H9 (cell line): ENCODE data around the gene SGF29. TPM values are rescaled to one million over a fixed set of nuclear protein-coding genes. Genes with fewer than 3 reads are reported as not detected.

ENCODE experiments used
- DNase-seq: peaks from one replicate; pipeline ENCODE4 v3.0.0-alpha.2; 2017
- H2AFZ ChIP-seq: one replicate; pipeline ENCODE4 v1.6.1; 2013; ENCODE audit warnings: mild to moderate bottlenecking, low read length, control low read depth, moderate library complexity
- H2AK5ac ChIP-seq: 2 replicates; pipeline ENCODE4 v1.6.1; 2013; ENCODE audit warnings: low read length, control low read depth, mixed read lengths; ENCODE audit not compliant: insufficient read length
- H2BK120ac ChIP-seq: one replicate; pipeline ENCODE4 v1.6.1; 2013; ENCODE audit warnings: low read depth, mild to moderate bottlenecking, low read length, control low read depth, inconsistent platforms; ENCODE audit not compliant: poor library complexity, severe bottlenecking
- H2BK12ac ChIP-seq: 2 replicates; pipeline ENCODE4 v1.6.1; 2013; ENCODE audit warnings: low read length, control low read depth, mixed read lengths, low read depth; ENCODE audit not compliant: insufficient read length
- H2BK15ac ChIP-seq: 2 replicates; pipeline ENCODE4 v1.6.1; 2013; ENCODE audit warnings: low read depth, low read length, control low read depth
- H2BK20ac ChIP-seq: one replicate; pipeline ENCODE4 v1.6.1; 2013; ENCODE audit warnings: low read depth, mild to moderate bottlenecking, low read length, control low read depth, inconsistent platforms; ENCODE audit not compliant: poor library complexity, severe bottlenecking
- H2BK5ac ChIP-seq: 2 replicates; pipeline ENCODE4 v1.6.1; 2013; ENCODE audit warnings: low read length, control low read depth, mixed read lengths; ENCODE audit not compliant: insufficient read length
- H3K14ac ChIP-seq: 2 replicates; pipeline ENCODE4 v1.6.1; 2013; ENCODE audit warnings: low read length, control low read depth; ENCODE audit not compliant: insufficient read depth
- H3K18ac ChIP-seq: 2 replicates; pipeline ENCODE4 v1.6.1; 2013; ENCODE audit warnings: low read depth, mild to moderate bottlenecking, mixed read lengths, low read length, control low read depth; ENCODE audit not compliant: insufficient read length
- H3K23ac ChIP-seq: 2 replicates; pipeline ENCODE4 v1.6.1; 2013; ENCODE audit warnings: low read length, control low read depth, mixed read lengths, low read depth; ENCODE audit not compliant: insufficient read length
- H3K23me2 ChIP-seq: 2 replicates; pipeline ENCODE4 v1.6.1; 2013; ENCODE audit warnings: low read depth, mild to moderate bottlenecking, mixed read lengths, low read length, control low read depth; ENCODE audit not compliant: insufficient read length, poor library complexity, severe bottlenecking
- H3K27ac ChIP-seq: 2 replicates; pipeline ENCODE4 v1.5.1; 2013; ENCODE audit warnings: low read length, control low read depth, mixed read lengths, low read depth; ENCODE audit not compliant: insufficient read length
- H3K27me3 ChIP-seq: 2 replicates; pipeline ENCODE4 v1.6.1; 2013; ENCODE audit warnings: low read length, control low read depth, inconsistent platforms; ENCODE audit not compliant: insufficient read depth
- H3K4ac ChIP-seq: 2 replicates; pipeline ENCODE4 v1.6.1; 2013; ENCODE audit warnings: low read depth, mild to moderate bottlenecking, control low read depth, inconsistent platforms, low read length, moderate library complexity
- H3K4me1 ChIP-seq: 2 replicates; pipeline ENCODE4 v1.6.1; 2013; ENCODE audit warnings: low read length, control low read depth, inconsistent platforms; ENCODE audit not compliant: insufficient read depth
- H3K4me2 ChIP-seq: 2 replicates; pipeline ENCODE4 v1.6.1; 2013; ENCODE audit warnings: low read length, control low read depth, mixed read lengths; ENCODE audit not compliant: insufficient read length, insufficient read depth
- H3K56ac ChIP-seq: 2 replicates; pipeline ENCODE4 v1.6.1; 2013; ENCODE audit warnings: low read depth, mild to moderate bottlenecking, mixed read lengths, low read length, control low read depth; ENCODE audit not compliant: insufficient read length
- H3K79me1 ChIP-seq: 2 replicates; pipeline ENCODE4 v1.6.1; 2013; ENCODE audit warnings: low read depth, mild to moderate bottlenecking, moderate library complexity, low read length, control low read depth, inconsistent platforms; ENCODE audit not compliant: insufficient read depth, poor library complexity, severe bottlenecking
- H3K79me2 ChIP-seq: 2 replicates; pipeline ENCODE4 v1.6.1; 2013; ENCODE audit warnings: low read length, control low read depth, inconsistent platforms; ENCODE audit not compliant: insufficient read depth
- H3K9ac ChIP-seq: 2 replicates; pipeline ENCODE4 v1.6.1; 2013; ENCODE audit warnings: low read length, control low read depth, mixed read lengths; ENCODE audit not compliant: insufficient read length; ENCODE audit errors: extremely low read depth
- H3K9me3 ChIP-seq: one replicate; pipeline ENCODE4 v1.6.1; 2013; ENCODE audit warnings: low read depth, low read length, inconsistent platforms; ENCODE audit not compliant: control insufficient read depth
- H3T11ph ChIP-seq: one replicate; pipeline ENCODE4 v1.6.1; 2013; ENCODE audit warnings: mild to moderate bottlenecking, low read length, control low read depth, inconsistent platforms
- H4K20me1 ChIP-seq: one replicate; pipeline ENCODE4 v1.6.1; 2013; ENCODE audit not compliant: control insufficient read depth, insufficient read length, insufficient read depth
- H4K5ac ChIP-seq: 2 replicates; pipeline ENCODE4 v1.6.1; 2013; ENCODE audit warnings: low read depth, mild to moderate bottlenecking, mixed read lengths, low read length, control low read depth; ENCODE audit not compliant: insufficient read length
- H4K8ac ChIP-seq: replicated peaks from 2 replicates; pipeline ENCODE4 v1.6.1; 2013; ENCODE audit warnings: low read length, control low read depth, mixed read lengths, low read depth; ENCODE audit not compliant: insufficient read length
- H4K91ac ChIP-seq: 2 replicates; pipeline ENCODE4 v1.6.1; 2013; ENCODE audit warnings: low read depth, mild to moderate bottlenecking, moderate library complexity, mixed read lengths, low read length, control low read depth; ENCODE audit not compliant: insufficient read length
- H3K27ac Mint-ChIP-seq, 3 experiments: 2 replicates in 2 of 3; 3 replicates in 1 of 3; pipeline ENCODE4 v1.8.0; 2020 to 2021; ENCODE audit warnings: mixed read lengths in 3 of 3, mild to moderate bottlenecking in 1 of 3, moderate library complexity in 1 of 3
- H3K27me3 Mint-ChIP-seq: 2 replicates; pipeline ENCODE4 v1.8.0; 2021; ENCODE audit warnings: low read depth, mild to moderate bottlenecking, moderate library complexity, mixed read lengths
- H3K36me3 Mint-ChIP-seq, 3 experiments: 2 replicates in 2 of 3; 3 replicates in 1 of 3; pipeline ENCODE4 v1.8.0; 2020 to 2021; ENCODE audit warnings: low read depth in 3 of 3, mixed read lengths in 3 of 3; ENCODE audit not compliant: insufficient read depth in 1 of 3
- H3K4me1 Mint-ChIP-seq, 2 experiments: 2 replicates each; pipeline ENCODE4 v1.8.0; 2020; ENCODE audit warnings: mixed read lengths in 2 of 2
- H3K4me3 Mint-ChIP-seq, 2 experiments: 2 replicates in 1 of 2; 3 replicates in 1 of 2; pipeline ENCODE4 v1.8.0; 2020 to 2021; ENCODE audit warnings: mild to moderate bottlenecking in 2 of 2, mixed read lengths in 2 of 2, moderate library complexity in 1 of 2
- H3K9me3 Mint-ChIP-seq, 2 experiments: 2 replicates in 1 of 2; 3 replicates in 1 of 2; pipeline ENCODE4 v1.8.0; 2020; ENCODE audit warnings: mild to moderate bottlenecking in 2 of 2, mixed read lengths in 2 of 2, moderate library complexity in 1 of 2
- CTCF ChIP-seq: fragments of 200-600 bp; sonication (generic); conservative IDR thresholded peaks from 3 replicates; pipeline ENCODE4 v1.8.0; 2021; ENCODE audit warnings: antibody characterized with exemption, mild to moderate bottlenecking
- WGBS: extraction: QIAGEN DNeasy Blood & Tissue Kit; methylation state at CpG from one replicate; pipeline ENCODE4 v1.1.7; 2013; ENCODE audit warnings: missing lambda C conversion rate, low lambda C conversion rate, mixed read lengths; ENCODE audit not compliant: insufficient read length; ENCODE audit errors: extremely low coverage; 5-methylcytosine and 5-hydroxymethylcytosine counted together
- total RNA-seq: library from RNA; stranded (reverse); gene quantifications from 2 replicates; pipeline ENCODE4 v1.2.1, GENCODE V29; 2021

The SGF29 gene
- total RNA-seq, 1 experiment from 2014 or later = 24.8 TPM

DNA sequence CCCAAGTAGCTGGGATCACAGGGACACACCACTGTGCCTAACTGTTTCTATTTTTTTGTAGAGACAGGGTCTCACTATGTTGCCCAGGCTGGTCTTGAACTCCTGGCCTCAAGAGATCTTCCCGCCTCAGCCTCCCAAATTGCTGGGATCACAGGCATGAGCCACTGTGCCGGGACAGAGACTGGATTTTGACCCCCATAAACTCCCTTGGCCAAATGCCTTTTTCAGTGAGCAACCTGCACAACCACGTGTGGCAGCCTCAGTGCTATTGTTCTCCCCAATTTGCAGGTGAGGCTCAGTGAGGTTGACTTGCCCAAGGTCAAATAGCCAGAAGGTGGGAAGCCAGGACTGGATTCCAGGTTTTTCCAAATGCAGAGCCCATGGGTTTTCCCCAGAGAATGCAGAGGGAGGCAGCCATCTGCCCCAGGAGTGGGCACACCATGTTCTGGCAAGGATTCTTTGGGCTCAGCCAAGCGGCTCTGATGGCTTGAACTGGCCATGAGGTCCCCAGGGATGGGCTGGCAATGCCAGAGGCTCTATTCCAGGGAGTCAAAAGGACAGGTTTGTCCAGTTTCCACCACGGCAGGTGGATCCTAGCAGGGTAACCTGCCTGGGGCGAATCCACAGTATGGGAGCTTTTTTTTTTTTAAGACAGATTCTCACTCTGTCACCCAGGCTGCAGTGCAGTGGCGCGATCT is 48.9 kb upstream of the SGF29 start:
- H3K9ac ChIP-seq = no peak overlapping the region
- H2AFZ ChIP-seq = no peak overlapping the region
- Mint-ChIP-seq H3K27me3 (peaks cover 14% of the 10 kb centered on the region), H3K9me3 (no peaks in the 10 kb centered on the region), H3K4me1 (0 out of 4 replicates have a peak, but pooled peaks cover 0 to 5% of the 10 kb centered on the region in 2 experiments), H3K4me3 (no peak overlapping the region), H3K27ac (no peak overlapping the region), H3K36me3 (no peaks in the 10 kb centered on the region)
- H3K27ac ChIP-seq = no peak overlapping the region
- H3K27me3 ChIP-seq = no peaks in the 10 kb centered on the region
- H3K23ac ChIP-seq = no peak overlapping the region
- WGBS = no CpG with 5 or more reads among the region's 8 CpGs
- H2BK120ac ChIP-seq = no peak overlapping the region
- H3K23me2 ChIP-seq = no peaks in the 10 kb centered on the region
- H4K5ac ChIP-seq = no peak overlapping the region
- no peak overlapping the region for H3K14ac ChIP-seq
- H2BK15ac ChIP-seq = no peak overlapping the region
- no peak overlapping the region for H4K91ac ChIP-seq
- H2BK12ac ChIP-seq = no peak overlapping the region
- no peak for TF ChIP-seq CTCF
- no peaks in the 10 kb centered on the region for H3K79me2 ChIP-seq
- H3K4me1 ChIP-seq = no peaks in the 10 kb centered on the region
- no peak overlapping the region for H2BK5ac ChIP-seq
- no peak overlapping the region for H3K18ac ChIP-seq
- no peak overlapping the region for H4K8ac ChIP-seq
- H3K4ac ChIP-seq = no peak overlapping the region
- DNase-seq = no peak
- H2AK5ac ChIP-seq = no peak overlapping the region
- H2BK20ac ChIP-seq = no peak overlapping the region
- no peaks in the 10 kb centered on the region for H3K9me3 ChIP-seq
- H3K79me1 ChIP-seq = no peaks in the 10 kb centered on the region
- H3K56ac ChIP-seq = no peak overlapping the region
- H4K20me1 ChIP-seq = no peaks in the 10 kb centered on the region
- no peak overlapping the region for H3K4me2 ChIP-seq
- no peak overlapping the region for H3T11ph ChIP-seq
